NCI-H1436 (cell line): ENCODE data around the gene SLC9A3.

Experiments
- DNase-seq: peaks from one replicate; lab custom pipeline; 2025; lab: John Stamatoyannopoulos, UW

The SLC9A3 gene

DNA sequence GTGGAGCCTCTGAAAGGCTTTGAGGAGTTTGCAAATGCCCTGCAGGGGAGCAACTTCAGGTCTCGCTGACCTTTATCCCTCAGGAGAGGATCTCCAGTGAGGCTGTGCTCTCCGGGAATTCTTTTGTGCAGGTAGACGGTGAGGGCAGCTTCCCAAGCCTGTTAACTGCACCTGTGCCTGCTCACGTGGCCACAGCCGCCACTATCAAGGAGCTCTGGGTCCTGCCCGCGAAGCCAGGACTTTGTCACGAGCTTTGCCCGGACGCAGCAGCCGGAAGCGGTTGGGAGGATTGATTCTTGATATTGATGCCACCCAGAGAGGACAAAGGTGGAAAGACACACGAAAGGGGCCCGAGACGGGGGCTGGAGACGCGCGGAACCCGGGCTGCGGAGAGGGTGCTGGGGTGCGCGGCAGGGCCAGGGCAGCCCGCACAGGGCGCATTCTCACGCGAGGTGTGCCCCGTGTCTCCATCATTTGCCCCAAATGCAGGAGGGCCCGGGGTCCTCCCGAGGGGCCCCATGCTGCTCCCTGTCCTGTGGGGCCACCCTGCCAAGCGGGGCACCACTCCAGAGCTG is 18.2 kb downstream of the SLC9A3 start:
- DNase-seq = no peak

- no peak for DNase-seq
These were observed 19.7 kb downstream of the SLC9A3 start for GRCh38 chr5:504326-505154.

GRCh38 chr5:502325-503079 is 21.7 kb downstream of the SLC9A3 start:
- no peak for DNase-seq

DNA sequence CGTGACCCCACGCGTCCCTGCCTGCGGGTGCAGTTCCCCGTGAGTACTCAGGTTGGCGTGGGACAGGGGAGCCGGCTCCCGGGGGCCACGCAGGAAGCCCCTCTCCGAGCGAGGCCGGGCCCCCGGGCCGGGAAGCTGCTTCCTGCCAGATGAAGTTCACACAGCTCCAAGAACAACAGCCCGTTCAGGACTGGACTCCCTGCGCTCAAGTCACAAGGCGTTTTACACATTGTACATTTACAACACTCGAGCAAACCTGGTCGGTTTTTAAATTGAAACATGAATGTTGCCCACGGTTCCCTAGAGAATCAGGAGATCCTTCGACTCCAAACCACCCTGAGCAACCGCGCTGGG is 22.4 kb downstream of the SLC9A3 start:
- no peak for DNase-seq

- no peak for DNase-seq
These were observed 23.0 kb downstream of the SLC9A3 start for GRCh38 chr5:501105-501830.

- no peak for DNase-seq
These were observed 23.8 kb downstream of the SLC9A3 start for GRCh38 chr5:500491-500890.

DNA sequence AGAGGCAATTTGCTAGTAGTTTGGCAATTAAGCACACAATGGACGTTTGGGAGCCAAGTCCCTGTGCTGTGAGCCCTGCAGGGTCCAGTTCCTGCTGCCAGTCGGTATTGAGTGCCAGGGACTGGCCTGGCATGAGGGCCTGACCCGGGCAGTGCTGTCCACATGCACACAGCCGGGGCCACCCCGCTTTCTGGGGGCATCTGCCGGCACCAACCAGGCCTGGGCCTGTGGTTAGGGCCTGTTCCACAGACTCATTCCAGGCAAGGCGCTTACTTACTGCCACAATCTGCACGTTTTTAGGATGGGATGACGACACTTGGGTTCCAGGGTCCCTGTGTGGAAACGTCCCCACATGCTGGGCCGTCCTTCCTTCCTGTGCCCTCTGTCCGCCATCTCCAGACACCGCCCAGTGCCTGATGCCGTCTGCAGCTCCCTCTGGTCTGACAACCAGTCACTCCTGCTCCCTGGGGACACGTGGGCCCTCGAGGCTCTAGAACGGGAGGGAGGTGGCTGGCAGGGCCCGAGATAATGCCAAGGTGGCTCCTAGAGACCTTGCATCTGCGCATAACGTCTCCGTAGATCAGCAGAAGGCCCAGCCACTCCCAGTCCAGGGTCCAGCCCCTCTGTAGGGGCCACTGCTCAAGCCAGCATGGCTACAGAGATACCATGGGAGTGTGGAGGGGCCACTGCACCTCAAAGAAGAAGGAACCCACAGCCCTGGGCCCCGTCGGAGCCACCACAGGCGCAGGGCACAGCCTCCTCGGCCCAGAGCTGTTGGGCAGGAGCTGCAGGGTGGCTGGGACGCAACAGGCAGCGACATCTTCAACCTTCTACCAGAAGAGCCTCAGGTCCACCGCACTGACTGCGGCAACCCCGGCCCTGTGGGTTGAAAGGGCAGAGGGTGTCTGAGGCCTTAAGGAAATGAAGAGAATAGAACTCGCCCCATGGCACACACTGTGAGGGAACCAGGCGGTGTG is 24.7 kb downstream of the SLC9A3 start:
- DNase-seq = peak; percentile 66

DNA sequence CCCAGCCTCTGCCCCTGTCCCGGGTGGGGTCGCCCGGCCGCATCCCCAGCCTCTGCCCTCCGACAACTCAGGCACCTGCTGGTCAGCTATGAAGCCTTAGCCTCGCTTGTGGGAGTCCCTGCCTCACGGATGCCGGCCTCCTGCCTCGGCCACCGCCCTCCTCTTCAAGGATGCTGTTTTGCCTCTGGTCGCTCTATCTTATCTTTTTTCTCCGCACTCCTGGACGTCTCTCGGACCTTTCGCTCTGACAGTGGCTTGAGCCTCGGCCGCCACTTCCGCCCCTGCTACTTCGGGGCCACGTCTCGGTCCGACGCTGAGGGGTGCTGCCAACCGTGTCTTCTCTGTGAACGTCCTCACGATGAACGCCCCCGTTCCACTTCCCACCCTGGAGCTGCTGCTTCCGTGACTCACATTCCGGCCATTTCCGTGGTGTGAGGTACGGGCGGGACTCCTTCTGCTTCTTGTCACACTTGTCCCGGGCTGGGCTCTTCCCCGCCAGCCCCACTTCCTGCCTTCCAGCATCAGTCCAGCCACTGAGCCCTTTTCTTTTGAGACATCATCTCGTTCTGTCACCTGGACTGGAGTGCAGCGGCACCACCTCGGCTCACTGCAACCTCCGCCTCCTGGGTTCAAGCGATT is 26.3 kb downstream of the SLC9A3 start:
- DNase-seq = no peak

GRCh38 chr5:497090-497700 is 27.1 kb downstream of the SLC9A3 start:
- no peak for DNase-seq

DNA sequence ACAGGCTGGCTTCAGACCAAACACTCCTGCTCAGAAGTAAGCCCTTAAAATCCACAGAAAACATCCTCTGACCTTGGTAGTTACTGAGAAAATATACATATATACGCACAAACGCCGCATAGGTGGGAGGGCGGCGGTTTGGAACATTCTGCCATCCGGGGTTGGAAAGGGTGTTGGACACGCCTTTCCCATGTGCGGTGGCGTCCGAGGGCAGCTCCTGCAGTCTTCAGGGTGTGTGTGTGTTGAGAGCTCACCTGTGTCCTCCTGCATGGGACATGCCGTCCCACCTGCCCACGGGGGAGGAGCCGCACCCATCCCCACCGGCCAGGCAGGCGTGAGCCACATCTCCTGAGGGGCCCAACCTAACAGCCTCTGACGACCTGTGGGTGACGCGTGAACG is 28.2 kb downstream of the SLC9A3 start:
- DNase-seq = no peak

DNA sequence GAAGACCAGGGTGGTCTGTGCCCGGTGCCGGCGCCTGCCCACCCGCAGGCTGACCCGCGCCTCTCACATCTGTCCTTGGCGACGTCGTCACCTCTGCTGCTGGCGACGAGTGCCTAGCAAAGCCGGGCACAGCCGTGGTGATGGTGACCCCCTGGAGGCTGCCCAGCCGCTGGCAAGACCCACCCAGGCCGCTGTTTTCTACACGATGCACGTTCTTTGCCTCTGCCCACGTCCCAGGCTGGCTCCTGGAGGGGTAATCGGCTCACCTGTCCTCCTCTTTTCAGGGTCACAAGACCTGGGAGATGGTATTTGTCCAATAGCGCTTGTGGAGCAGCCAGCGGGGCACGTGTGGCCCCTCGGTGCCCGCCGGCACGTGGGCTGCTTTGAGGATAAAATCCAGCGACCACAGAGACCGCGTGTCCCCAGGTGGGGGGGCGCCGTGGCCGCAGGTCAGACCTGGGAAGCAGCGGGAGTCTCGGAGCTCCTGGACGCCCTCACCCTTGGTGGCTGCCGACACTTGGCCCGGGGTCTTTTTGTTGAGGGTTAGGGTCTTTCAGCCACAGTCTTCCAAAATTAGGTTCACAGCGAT is 29.5 kb downstream of the SLC9A3 start:
- DNase-seq = no peak

GRCh38 chr5:493758-494157 is 30.5 kb downstream of the SLC9A3 start:
- no peak for DNase-seq

- no peak for DNase-seq
These were observed 31.0 kb downstream of the SLC9A3 start for GRCh38 chr5:493119-493701.

- DNase-seq = no peak
These were observed 31.8 kb downstream of the SLC9A3 start for GRCh38 chr5:492314-492893.

DNA sequence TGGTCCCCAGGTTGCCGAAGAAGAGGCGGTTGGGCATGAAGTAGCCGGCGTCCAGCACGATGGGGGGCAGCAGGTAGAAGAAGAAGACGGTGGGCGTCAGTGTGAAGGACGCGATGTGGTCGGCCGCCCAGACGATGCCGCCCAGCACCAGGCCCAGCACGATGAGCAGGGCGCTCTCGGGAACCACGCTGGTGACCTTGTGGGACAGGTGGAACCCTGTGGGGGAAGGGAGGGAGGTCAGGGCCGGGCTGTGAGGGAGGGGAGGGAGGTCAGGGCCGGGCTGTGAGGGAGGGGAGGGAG is 32.4 kb downstream of the SLC9A3 start:
- no peak for DNase-seq

DNA sequence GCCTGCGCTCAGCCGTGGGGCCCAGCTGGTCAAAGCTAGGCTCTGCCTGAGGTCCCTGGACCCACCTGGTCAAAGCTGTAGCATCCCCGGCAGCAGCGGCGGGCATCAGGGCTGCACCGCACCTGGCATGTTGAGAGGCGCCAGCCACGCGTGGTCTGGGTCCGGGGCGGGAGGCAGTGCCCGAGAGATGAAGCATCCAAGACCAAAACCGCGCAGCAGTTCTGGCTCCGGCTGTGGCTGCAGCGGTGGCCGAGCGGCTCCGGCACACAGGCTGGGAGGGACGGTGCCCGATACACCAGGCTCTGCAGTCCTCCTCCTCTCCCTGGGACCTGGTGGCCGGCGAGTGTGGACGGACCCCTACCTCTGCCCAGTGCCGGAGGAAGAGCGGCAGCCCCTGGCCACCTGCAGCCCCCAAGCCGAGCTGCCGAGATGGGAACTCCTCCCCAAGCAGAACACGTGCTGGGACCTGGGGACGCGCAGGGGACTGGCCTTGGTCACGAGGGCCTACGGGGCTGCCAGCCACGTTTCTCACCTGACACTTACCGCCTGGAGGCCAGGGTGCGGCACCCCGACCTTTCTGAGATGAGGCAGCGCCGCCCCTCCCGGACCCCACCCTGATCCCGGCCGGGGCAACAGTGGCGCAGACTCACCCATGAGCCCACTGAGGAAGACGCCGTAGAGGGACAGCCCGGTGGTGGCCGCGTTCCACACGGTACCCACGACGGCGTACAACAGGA is 33.0 kb downstream of the SLC9A3 start:
- no peak for DNase-seq

DNA sequence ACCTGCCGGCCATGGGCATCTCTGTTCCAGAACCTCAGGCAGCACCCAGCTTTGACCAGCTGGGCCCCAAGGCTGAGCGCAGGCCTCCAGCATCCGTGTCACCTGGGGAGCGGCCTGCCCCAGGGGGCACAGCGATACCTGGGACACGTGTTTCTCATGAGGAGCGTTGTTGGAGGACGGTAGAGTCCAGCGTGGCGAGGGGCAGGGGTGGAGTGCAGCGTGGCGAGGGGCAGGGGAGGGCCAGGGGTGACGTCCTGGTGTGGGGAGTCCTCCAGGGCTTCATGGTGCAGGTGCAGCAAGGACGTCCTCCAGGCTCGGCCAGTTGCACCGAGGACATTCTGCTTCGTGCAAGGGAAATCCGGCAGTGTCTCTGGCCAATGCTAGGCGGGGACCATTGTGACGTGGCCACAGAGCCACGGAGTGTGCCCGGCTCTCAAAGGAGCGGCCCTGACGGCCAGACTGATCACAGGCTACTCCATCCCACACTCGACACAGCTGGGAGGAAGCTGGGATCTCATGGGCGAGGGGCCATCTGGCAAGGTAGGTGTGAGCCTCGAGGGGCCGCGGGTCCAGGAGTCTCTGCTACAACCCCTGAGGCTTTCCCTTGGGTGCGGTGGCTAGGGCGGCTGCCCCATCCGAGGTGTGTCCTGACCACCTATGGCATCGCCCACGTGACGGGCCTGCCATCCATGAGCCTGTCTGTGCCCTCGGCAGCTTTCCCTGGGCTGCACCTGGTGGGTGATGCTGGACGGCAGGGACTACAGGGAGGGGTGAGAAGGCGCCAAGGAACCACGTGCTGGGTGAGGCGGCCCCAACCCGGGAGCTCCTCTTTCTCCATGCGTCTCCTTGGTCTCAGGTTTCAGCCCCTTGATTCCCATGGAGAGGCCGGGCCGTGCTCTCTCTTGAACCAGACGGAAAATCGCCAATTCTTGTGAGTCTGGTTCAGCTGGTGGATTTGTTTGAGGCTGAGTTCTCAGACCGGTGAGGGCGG is 33.8 kb downstream of the SLC9A3 start:
- no peak for DNase-seq
